A549 treated with Mapracorat at 1 μM for 4 hours (cell line): ENCODE measurements around the gene FHL1. TPM values are rescaled to one million over a fixed set of nuclear protein-coding genes. Genes with fewer than 3 reads are reported as not detected.

Experiments
- total RNA-seq: library from RNA; stranded (reverse); fragments of 200-300 nt; extraction: Qiagen RNA extraction; gene quantifications from 5 replicates; pipeline ENCODE4 v1.2.3, GENCODE V29; 2022

Gene FHL1
- 23.9 to 26.6 TPM (median 24.7 TPM) in 5 replicates for total RNA-seq

DNA sequence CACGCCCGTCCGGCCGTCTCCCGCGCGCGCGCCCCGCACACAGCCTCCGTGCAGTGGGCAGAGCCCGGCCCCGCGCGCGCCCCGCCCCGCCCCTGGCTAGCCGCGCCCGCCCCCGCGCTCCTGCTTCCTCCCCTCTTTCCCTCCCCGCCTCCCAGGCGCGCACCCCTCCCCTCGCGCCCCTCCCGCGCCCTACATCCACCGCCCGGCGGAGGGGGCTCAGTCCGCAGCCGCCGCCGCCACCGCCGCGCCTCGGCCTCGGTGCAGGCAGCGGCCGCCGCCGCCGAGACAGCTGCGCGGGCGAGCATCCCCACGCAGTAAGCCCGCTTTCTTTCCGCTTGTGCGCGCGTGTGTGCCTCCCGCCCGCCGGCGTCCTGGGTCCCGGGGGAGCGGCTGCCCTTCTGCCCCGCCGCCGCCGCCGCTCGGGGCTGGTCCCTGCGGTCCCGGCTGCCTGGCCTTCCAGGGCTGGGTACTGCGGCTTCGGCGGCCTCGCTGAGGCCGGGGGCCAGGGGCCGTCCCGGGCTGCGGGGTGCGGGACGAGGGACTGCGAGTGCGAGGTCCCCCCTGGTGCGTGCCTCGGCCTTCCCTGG, at the start of gene FHL1:
TSS of gene FHL1 (plus strand) at position 219 of the 587 bp plus-strand sequence.

DNA sequence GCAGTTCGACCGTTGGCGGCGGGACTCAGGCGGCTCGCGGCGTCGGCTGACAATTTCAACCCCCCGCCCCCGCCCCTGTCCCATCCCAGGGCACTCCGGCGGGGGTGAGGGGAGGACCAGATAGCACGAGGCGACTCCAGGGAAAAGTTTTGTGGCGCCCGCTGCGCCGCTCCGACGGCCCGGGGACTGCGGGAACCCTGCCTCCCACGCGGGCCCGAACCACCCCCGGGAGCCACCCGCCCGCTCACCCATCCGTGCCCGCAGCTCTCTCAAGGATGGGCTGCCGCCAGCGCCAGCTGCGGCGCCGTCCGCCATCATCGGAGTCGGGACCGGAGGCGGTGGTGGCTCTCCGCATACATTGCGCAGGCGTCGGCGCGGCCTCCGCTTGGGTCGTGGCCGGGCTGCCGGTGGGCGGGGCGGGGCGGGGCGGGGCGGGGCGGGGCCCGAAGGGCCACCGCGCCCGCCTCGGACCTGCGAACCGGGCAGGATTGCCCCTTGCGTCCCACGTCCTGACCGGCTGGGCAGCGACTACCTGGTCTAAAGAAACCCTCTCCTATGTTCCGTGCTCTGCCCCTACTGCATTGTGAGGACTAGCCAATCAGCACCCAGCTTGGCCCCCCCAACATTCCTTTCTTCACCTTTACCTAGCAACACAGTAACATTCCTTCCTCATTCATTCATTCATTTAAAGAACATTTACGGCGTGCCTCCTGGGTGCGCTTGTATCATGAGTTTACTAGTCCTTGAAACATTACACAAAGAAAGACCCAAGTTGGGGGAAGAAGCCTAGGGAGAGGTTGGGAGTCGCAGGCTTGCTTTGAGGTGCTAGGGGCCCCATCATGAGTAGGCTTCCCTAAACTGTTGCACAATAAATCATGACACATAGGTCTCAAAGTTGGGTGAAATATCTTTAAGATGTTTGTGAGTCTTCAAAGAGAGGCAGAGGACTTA, 104.0 kb downstream of the FHL1 start, which contains the start of gene MAP7D3:
TSS of gene MAP7D3 (minus strand) at position 360 of the 951 bp plus-strand sequence. CDS start at position 318, 42 bp downstream.

Other genes with a start within 250 kb of the FHL1 start
- gene MMGT1, start 173.5 kb upstream of the FHL1 start, total RNA-seq, result 15.8 to 19.2 TPM (median 17.6 TPM) in 5 replicates
- gene SLC9A6, start 162.1 kb upstream of the FHL1 start, total RNA-seq, result 7.1 to 8.9 TPM (median 8.0 TPM) in 5 replicates
- gene MAP7D3, start 103.9 kb downstream of the FHL1 start, total RNA-seq, result 11.7 to 14.6 TPM (median 12.1 TPM) in 5 replicates
- not detected in 5 replicates for gene ADGRG4, start 153.4 kb downstream of the FHL1 start, total RNA-seq